Measurements from ENCODE around the gene MYD88.

Gene MYD88

GRCh38 chr3:38119248-38119544, 19.3 kb upstream of the MYD88 start:
- Histone ChIP-seq H3K9me3 (ENCODE audit: control insufficient read depth, low read length) (no peaks in the 10 kb centered on the region), H3K36me3 (ENCODE audit: control insufficient read depth, insufficient read depth, low read length) (peaks cover 32% of the 10 kb centered on the region), H3K4me1 (ENCODE audit: control insufficient read depth, insufficient read depth, low read length, poor library complexity, severe bottlenecking) (no peaks in the 10 kb centered on the region), H3K4me3 (ENCODE audit: insufficient read depth, low read depth, low read length, poor library complexity, severe bottlenecking) (no peak overlapping the region), H3K27me3 (replicated peaks; ENCODE audit: control insufficient read depth, insufficient read depth, low read length, poor library complexity, severe bottlenecking) (no peaks in the 10 kb centered on the region), H3K27ac (ENCODE audit: insufficient read depth, low read length, poor library complexity, severe bottlenecking) (no peak overlapping the region)
- no peak for DNase-seq

- no peaks in the 10 kb centered on the region for H3K27me3 ChIP-seq (replicated peaks; ENCODE audit: control insufficient read depth, insufficient read depth, low read length, poor library complexity, severe bottlenecking)
- no peaks in the 10 kb centered on the region for H3K4me1 ChIP-seq (ENCODE audit: control insufficient read depth, insufficient read depth, low read length, poor library complexity, severe bottlenecking)
- DNase-seq = no peak
- H3K36me3 ChIP-seq (ENCODE audit: control insufficient read depth, insufficient read depth, low read length) = peaks cover 41% of the 10 kb centered on the region
- no peak overlapping the region for H3K4me3 ChIP-seq (ENCODE audit: insufficient read depth, low read depth, low read length, poor library complexity, severe bottlenecking)
- no peaks in the 10 kb centered on the region for H3K9me3 ChIP-seq (ENCODE audit: control insufficient read depth, low read length)
- H3K27ac ChIP-seq (ENCODE audit: insufficient read depth, low read length, poor library complexity, severe bottlenecking) = no peak overlapping the region
These were observed 18.4 kb upstream of the MYD88 start for GRCh38 chr3:38119821-38120692.

GRCh38 chr3:38120693-38121450, 17.6 kb upstream of the MYD88 start:
- Histone ChIP-seq H3K9me3 (ENCODE audit: control insufficient read depth, low read length) (no peaks in the 10 kb centered on the region), H3K27me3 (replicated peaks; ENCODE audit: control insufficient read depth, insufficient read depth, low read length, poor library complexity, severe bottlenecking) (no peaks in the 10 kb centered on the region), H3K4me3 (ENCODE audit: insufficient read depth, low read depth, low read length, poor library complexity, severe bottlenecking) (no peak overlapping the region), H3K36me3 (ENCODE audit: control insufficient read depth, insufficient read depth, low read length) (peaks cover 49% of the 10 kb centered on the region), H3K4me1 (ENCODE audit: control insufficient read depth, insufficient read depth, low read length, poor library complexity, severe bottlenecking) (no peaks in the 10 kb centered on the region), H3K27ac (ENCODE audit: insufficient read depth, low read length, poor library complexity, severe bottlenecking) (no peak overlapping the region)
- DNase-seq = no peak

GRCh38 chr3:38121451-38121831, 17.0 kb upstream of the MYD88 start:
- Histone ChIP-seq H3K9me3 (ENCODE audit: control insufficient read depth, low read length) (no peaks in the 10 kb centered on the region), H3K27ac (ENCODE audit: insufficient read depth, low read length, poor library complexity, severe bottlenecking) (no peak overlapping the region), H3K36me3 (ENCODE audit: control insufficient read depth, insufficient read depth, low read length) (peaks cover 55% of the 10 kb centered on the region), H3K4me3 (ENCODE audit: insufficient read depth, low read depth, low read length, poor library complexity, severe bottlenecking) (no peak overlapping the region), H3K4me1 (ENCODE audit: control insufficient read depth, insufficient read depth, low read length, poor library complexity, severe bottlenecking) (no peaks in the 10 kb centered on the region), H3K27me3 (replicated peaks; ENCODE audit: control insufficient read depth, insufficient read depth, low read length, poor library complexity, severe bottlenecking) (no peaks in the 10 kb centered on the region)
- DNase-seq = no peak

- Histone ChIP-seq H3K4me1 (ENCODE audit: control insufficient read depth, insufficient read depth, low read length, poor library complexity, severe bottlenecking) (no peaks in the 10 kb centered on the region), H3K4me3 (ENCODE audit: insufficient read depth, low read depth, low read length, poor library complexity, severe bottlenecking) (no peak overlapping the region), H3K36me3 (ENCODE audit: control insufficient read depth, insufficient read depth, low read length) (peaks cover 60% of the 10 kb centered on the region), H3K27ac (ENCODE audit: insufficient read depth, low read length, poor library complexity, severe bottlenecking) (no peak overlapping the region), H3K27me3 (replicated peaks; ENCODE audit: control insufficient read depth, insufficient read depth, low read length, poor library complexity, severe bottlenecking) (no peaks in the 10 kb centered on the region), H3K9me3 (ENCODE audit: control insufficient read depth, low read length) (no peaks in the 10 kb centered on the region)
- no peak for DNase-seq
These were observed 16.5 kb upstream of the MYD88 start for GRCh38 chr3:38121832-38122461.

GRCh38 chr3:38122712-38123290, 15.7 kb upstream of the MYD88 start:
- no peaks in the 10 kb centered on the region for H3K9me3 ChIP-seq (ENCODE audit: control insufficient read depth, low read length)
- H3K4me1 ChIP-seq (ENCODE audit: control insufficient read depth, insufficient read depth, low read length, poor library complexity, severe bottlenecking) = no peaks in the 10 kb centered on the region
- no peak overlapping the region for H3K27ac ChIP-seq (ENCODE audit: insufficient read depth, low read length, poor library complexity, severe bottlenecking)
- H3K4me3 ChIP-seq (ENCODE audit: insufficient read depth, low read depth, low read length, poor library complexity, severe bottlenecking) = no peak overlapping the region
- peaks cover 68% of the 10 kb centered on the region for H3K36me3 ChIP-seq (ENCODE audit: control insufficient read depth, insufficient read depth, low read length)
- no peaks in the 10 kb centered on the region for H3K27me3 ChIP-seq (replicated peaks; ENCODE audit: control insufficient read depth, insufficient read depth, low read length, poor library complexity, severe bottlenecking)
- DNase-seq = no peak

- H3K9me3 ChIP-seq (ENCODE audit: control insufficient read depth, low read length) = no peaks in the 10 kb centered on the region
- H3K4me1 ChIP-seq (ENCODE audit: control insufficient read depth, insufficient read depth, low read length, poor library complexity, severe bottlenecking) = no peaks in the 10 kb centered on the region
- H3K27me3 ChIP-seq (replicated peaks; ENCODE audit: control insufficient read depth, insufficient read depth, low read length, poor library complexity, severe bottlenecking) = no peaks in the 10 kb centered on the region
- peaks cover 83% of the 10 kb centered on the region for H3K36me3 ChIP-seq (ENCODE audit: control insufficient read depth, insufficient read depth, low read length)
- no peak overlapping the region for H3K4me3 ChIP-seq (ENCODE audit: insufficient read depth, low read depth, low read length, poor library complexity, severe bottlenecking)
- DNase-seq = no peak
- H3K27ac ChIP-seq (ENCODE audit: insufficient read depth, low read length, poor library complexity, severe bottlenecking) = no peak overlapping the region
These were observed 13.9 kb upstream of the MYD88 start for GRCh38 chr3:38124324-38125122.

GRCh38 chr3:38125305-38126120, 12.9 kb upstream of the MYD88 start:
- peaks cover 89% of the 10 kb centered on the region for H3K36me3 ChIP-seq (ENCODE audit: control insufficient read depth, insufficient read depth, low read length)
- H3K4me1 ChIP-seq (ENCODE audit: control insufficient read depth, insufficient read depth, low read length, poor library complexity, severe bottlenecking) = no peaks in the 10 kb centered on the region
- H3K27ac ChIP-seq (ENCODE audit: insufficient read depth, low read length, poor library complexity, severe bottlenecking) = no peak overlapping the region
- no peak overlapping the region for H3K4me3 ChIP-seq (ENCODE audit: insufficient read depth, low read depth, low read length, poor library complexity, severe bottlenecking)
- H3K9me3 ChIP-seq (ENCODE audit: control insufficient read depth, low read length) = no peaks in the 10 kb centered on the region
- H3K27me3 ChIP-seq (replicated peaks; ENCODE audit: control insufficient read depth, insufficient read depth, low read length, poor library complexity, severe bottlenecking) = no peaks in the 10 kb centered on the region
- no peak for DNase-seq

All from effector memory CD4-positive, alpha-beta T cell (primary cell).